Large intestine (tissue), 3 donors: ENCODE data around the gene NOL6. TPM values are rescaled to one million over a fixed set of nuclear protein-coding genes. Genes with fewer than 3 reads are reported as not detected.
"Not testable (repeated sequence)": the region's sequence is repeated elsewhere in the genome, so short reads cannot be mapped to it uniquely, and the experiment has no call there.

ENCODE experiments used
- DNase-seq, 2 donors: peaks; one replicate each; pipeline versions ENCODE4 v3.0.0 to v3.0.0-alpha.2; 2013
- H3K27ac ChIP-seq: one replicate; pipeline ENCODE4 v1.5.1; 2013; ENCODE audit warnings: low read length
- H3K27me3 ChIP-seq: 2 replicates; pipeline ENCODE4 v1.6.1; 2013; ENCODE audit warnings: low read length; ENCODE audit not compliant: control insufficient read depth, insufficient read depth
- H3K36me3 ChIP-seq: 2 replicates; pipeline ENCODE4 v1.6.1; 2013; ENCODE audit warnings: low read length; ENCODE audit not compliant: control insufficient read depth, insufficient read depth
- H3K4me1 ChIP-seq: one replicate; pipeline ENCODE4 v1.6.1; 2013; ENCODE audit warnings: low read length; ENCODE audit not compliant: control insufficient read depth, insufficient read depth
- H3K4me3 ChIP-seq: one replicate; pipeline ENCODE4 v1.5.1; 2013; ENCODE audit warnings: low read length
- H3K9me3 ChIP-seq: one replicate; pipeline ENCODE4 v1.6.1; 2013; ENCODE audit warnings: mild to moderate bottlenecking, low read depth, low read length, moderate library complexity; ENCODE audit not compliant: control insufficient read depth
- WGBS: methylation state at CpG from one replicate; pipeline ENCODE4 v1.1.5; 2013; ENCODE audit warnings: low lambda C conversion rate; ENCODE audit not compliant: insufficient coverage; 5-methylcytosine and 5-hydroxymethylcytosine counted together
- polyA plus RNA-seq: library from polyadenylated mRNA; unstranded; fragments of 120-200 nt; gene quantifications from one replicate; pipeline ENCODE4 v1.2.1, GENCODE V29; 2013

NOL6 gene
- polyA plus RNA-seq, 1 donor: 22.2 TPM

DNA sequence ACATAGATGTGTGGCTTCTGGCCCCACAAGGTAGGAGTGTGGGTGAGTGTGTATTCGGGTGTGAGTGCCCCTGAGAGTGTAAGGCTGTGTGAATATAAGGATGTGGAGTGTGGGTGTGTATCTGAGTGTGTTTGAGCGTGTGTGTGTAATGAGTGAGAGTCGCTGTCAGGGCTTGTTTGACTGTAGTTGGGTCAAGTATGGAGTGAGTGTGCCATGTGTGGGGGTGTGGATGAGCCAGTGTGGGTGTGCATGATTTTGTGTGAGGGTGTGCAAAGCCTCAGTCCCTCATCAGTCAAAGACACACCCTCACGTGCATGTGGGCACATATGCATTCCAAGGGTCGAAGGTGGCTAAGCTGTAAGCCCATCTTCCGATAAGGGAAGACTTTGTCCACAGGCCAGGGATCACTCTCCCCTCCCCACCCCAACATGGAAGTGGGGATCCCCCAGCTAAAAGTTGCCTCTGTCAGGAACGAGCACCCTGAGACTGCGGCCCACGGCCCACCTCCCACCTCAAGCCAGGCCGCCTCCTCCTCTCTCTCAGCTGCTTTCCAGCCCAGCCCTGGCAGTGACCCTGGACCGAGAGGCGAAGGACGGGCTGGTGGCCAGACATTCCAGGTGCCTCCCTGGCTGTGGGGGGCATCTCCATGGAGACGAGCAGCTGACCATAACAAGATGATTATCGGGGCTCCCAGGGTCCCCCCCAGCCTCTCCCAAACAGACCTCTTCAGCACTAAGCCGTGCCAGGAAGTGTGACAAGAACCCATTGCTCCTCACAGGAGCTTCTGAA, 39.2 kb downstream of the NOL6 start:
- peak; percentile 86 to 88 for DNase-seq
- 100% methylated on average over 1 of the region's 16 CpGs for WGBS
- no peaks in the 10 kb centered on the region for H3K9me3 ChIP-seq
- peaks cover 38% of the 10 kb centered on the region for H3K4me1 ChIP-seq
- no peaks in the 10 kb centered on the region for H3K27me3 ChIP-seq
- H3K27ac ChIP-seq: peak overlapping the region; percentile 53
- H3K4me3 ChIP-seq: no peak overlapping the region
- no peaks in the 10 kb centered on the region for H3K36me3 ChIP-seq

DNA sequence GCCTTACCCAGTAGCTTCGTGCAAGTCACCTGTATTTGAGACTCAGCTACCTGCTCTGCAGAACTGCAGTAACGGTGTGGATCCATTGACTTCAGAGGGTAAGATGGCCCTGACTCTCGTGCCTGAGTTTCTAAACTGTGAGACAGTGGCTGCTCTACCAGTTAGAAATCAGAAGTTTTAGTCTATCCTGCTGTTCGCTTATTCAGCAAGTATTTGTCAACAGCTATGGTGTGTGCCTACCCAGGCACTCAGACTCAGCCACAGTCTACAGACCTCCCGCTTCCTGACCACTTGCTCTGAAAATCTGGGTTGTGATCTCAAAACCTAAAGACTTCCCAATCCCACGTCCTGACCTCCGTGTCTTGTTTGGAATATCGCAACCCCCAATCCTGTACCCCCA, 39.9 kb downstream of the NOL6 start:
- H3K36me3 ChIP-seq: no peaks in the 10 kb centered on the region
- H3K27ac ChIP-seq: peak overlapping the region; percentile 53
- H3K4me3 ChIP-seq: no peak overlapping the region
- no peak for DNase-seq
- no CpG with 5 or more reads among the region's 8 CpGs for WGBS
- H3K9me3 ChIP-seq: no peaks in the 10 kb centered on the region
- H3K4me1 ChIP-seq: peaks cover 36% of the 10 kb centered on the region
- H3K27me3 ChIP-seq: no peaks in the 10 kb centered on the region

DNA sequence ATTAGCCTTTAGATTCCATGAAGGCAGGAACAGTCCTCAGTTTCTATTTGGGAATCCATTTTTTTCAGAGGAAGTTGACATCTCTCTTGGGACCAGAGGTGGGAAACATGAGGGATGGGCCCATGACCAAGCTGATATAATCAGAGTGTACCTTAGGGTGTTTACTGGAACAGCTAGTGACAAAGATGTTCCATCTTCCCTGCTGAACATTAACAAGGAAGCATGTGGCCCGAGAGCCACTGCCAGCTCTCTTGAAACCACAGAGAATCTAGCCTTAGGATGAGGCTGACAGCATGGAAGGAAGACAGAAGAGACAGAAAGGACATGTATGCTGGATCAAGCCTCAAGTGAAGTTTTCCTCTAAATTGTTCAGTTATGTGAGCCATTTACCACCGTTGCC, 42.3 kb downstream of the NOL6 start:
- no peaks in the 10 kb centered on the region for H3K27me3 ChIP-seq
- H3K9me3 ChIP-seq: no peaks in the 10 kb centered on the region
- no peak for DNase-seq
- H3K27ac ChIP-seq: no peak overlapping the region
- WGBS: 83% methylated on average over 1 of the region's 2 CpGs
- H3K4me1 ChIP-seq: peaks cover 26% of the 10 kb centered on the region
- no peaks in the 10 kb centered on the region for H3K36me3 ChIP-seq
- no peak overlapping the region for H3K4me3 ChIP-seq

DNA sequence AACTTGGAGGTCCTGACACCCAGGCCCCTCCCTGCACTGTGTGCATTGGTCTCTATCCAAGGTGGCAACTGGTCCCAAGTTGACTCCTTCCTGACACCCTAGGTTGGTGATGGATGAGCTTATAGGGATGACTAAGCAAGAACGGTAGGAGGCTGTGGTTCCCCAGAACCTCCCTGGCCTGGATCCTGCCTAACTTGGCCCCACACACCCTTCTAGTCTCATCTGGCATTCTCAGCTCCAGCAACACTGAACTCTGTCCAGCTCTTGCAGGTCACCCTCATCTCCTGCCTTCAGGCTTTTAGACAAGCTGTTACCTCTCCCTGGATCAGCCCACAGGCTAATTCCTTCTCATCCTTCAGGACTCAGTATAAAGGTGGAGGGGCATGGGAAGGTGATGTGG, 42.8 kb downstream of the NOL6 start:
- Histone ChIP-seq H3K4me3 (no peak overlapping the region), H3K36me3 (no peaks in the 10 kb centered on the region), H3K27ac (no peak overlapping the region), H3K27me3 (no peaks in the 10 kb centered on the region), H3K9me3 (no peaks in the 10 kb centered on the region), H3K4me1 (peaks cover 21% of the 10 kb centered on the region)
- no CpG with 5 or more reads among the region's 1 CpG for WGBS
- no peak for DNase-seq

DNA sequence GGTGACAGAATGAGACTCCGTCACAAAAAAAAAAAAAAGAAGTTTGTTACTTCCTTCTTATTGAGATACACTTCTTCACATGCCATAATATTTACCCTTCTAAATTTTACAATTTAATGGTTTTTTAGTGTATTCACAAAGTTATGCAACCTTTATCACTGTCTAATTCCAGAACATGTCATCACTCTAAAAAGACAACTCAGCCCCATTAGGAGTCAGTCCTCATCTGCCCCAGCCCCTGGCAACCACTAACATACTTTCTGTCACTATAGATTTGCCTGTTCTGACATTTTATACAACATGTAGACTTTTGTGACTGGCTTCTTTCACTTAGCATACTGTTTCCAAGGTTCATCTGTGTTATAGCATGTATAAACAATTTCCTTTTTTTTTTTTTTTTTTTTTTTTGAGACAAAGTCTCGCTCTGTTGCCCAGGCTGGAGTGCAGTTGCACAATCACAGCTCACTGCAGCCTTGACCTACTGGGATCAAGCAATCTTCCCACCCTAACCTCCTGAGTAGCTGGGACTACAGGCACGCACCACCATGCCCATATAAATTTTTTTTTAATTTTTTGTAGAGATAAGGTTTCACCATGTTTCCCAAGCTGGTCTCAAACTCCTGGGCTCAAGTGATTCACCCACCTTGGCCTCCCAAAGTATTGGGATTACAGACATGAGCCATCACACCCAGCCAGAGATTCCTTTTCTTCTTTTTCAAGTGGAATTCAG, 44.3 kb downstream of the NOL6 start:
- Histone ChIP-seq H3K4me3 (no peak overlapping the region), H3K4me1 (peaks cover 8% of the 10 kb centered on the region), H3K9me3 (no peaks in the 10 kb centered on the region), H3K27ac (no peak overlapping the region), H3K27me3 (no peaks in the 10 kb centered on the region), H3K36me3 (no peaks in the 10 kb centered on the region)
- no CpG with 5 or more reads among the region's 3 CpGs for WGBS
- DNase-seq: peak in 1 of 2 donors; percentile 15

DNA sequence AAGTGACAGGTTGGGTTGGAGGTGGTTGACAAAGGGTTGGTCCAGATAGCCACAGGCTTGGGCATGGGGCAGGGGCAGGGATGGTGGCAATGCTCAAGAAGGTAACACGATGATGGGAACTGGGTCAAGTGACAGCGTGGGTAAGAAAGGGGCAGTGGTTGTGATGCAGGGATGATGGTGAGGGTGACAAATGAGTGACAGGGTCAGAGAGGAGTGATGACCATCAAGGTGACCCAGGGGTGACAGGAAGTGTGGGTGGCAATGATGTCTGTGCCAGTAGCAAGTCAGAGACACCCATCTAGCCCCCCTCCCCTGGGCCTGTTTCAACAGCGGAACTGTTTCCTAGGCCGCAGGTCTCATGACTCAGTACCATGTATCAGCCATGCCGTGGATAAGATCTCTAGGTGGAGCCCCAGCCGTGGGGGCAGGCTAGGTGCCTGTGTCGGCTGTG, 46.9 kb downstream of the NOL6 start:
- Histone ChIP-seq H3K9me3 (no peaks in the 10 kb centered on the region), H3K36me3 (no peaks in the 10 kb centered on the region), H3K4me3 (no peak overlapping the region), H3K27me3 (no peaks in the 10 kb centered on the region), H3K27ac (no peak overlapping the region), H3K4me1 (no peaks in the 10 kb centered on the region)
- no peak for DNase-seq
- 100% methylated on average over 2 of the region's 7 CpGs for WGBS

DNA sequence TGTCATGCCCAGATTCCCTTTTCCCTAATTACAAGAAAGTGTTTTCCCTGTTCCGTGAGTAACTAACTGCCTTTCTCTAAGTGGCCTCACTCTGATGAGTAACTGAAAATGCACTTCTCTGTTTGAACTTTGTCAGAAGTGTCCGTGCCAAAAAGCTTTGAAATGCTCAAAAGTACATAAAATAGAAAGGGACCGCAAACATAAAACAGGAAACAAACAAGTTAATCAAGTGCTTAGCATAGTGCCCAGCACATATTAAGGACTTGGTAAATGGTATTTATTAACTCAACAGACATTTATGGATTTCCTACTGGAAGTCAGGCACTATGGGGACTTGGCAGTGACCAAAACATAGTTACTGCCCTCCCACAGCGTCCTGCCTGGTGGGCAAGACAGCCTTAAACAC, 48.6 kb downstream of the NOL6 start:
- WGBS: no CpG with 5 or more reads among the region's 4 CpGs
- no peak for DNase-seq
- H3K4me3 ChIP-seq: no peak overlapping the region
- no peaks in the 10 kb centered on the region for H3K9me3 ChIP-seq
- no peak overlapping the region for H3K27ac ChIP-seq
- no peaks in the 10 kb centered on the region for H3K36me3 ChIP-seq
- no peaks in the 10 kb centered on the region for H3K27me3 ChIP-seq
- H3K4me1 ChIP-seq: no peaks in the 10 kb centered on the region

DNA sequence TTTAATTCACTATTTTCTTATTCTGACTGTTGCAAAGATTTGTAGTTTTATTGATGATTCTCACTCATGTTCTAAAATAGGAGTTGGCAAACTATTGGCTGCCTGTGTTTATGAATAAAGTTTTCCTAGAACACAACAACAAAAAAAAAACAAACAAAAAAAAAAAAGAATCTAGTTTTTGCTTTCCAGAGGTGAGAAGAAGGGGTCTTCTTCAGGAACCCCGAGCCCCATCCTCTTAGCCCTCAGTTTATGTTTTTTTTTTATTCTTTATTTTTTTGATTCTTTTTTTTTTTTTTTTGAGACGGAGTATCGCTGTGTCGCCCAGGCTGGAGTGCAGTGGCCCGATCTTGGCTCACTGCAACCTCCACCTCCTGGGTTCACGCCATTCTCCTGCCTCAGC, 49.2 kb downstream of the NOL6 start:
- not testable (repeated sequence) for H3K9me3 ChIP-seq, H3K36me3 ChIP-seq, H3K27ac ChIP-seq, H3K4me1 ChIP-seq, DNase-seq, H3K27me3 ChIP-seq, H3K4me3 ChIP-seq
- no CpG with 5 or more reads among the region's 6 CpGs for WGBS

DNA sequence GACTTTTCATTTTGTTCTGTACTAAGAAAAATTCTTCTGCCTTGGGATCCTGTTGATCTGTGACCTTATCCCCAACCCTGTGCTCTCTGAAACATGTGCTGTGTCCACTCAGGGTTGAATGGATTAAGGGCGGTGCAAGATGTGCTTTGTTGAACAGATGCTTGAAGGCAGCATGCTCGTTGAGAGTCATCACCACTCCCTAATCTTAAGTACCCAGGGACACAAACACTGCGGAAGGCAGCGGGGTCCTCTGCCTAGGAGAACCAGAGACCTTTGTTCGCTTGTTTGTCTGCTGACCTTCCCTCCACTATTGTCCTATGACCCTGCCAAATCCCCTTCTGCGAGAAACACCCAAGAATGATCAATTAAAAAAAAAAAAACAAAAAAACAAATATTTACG, 49.7 kb downstream of the NOL6 start:
- H3K4me1 ChIP-seq: not testable (repeated sequence)

DNA sequence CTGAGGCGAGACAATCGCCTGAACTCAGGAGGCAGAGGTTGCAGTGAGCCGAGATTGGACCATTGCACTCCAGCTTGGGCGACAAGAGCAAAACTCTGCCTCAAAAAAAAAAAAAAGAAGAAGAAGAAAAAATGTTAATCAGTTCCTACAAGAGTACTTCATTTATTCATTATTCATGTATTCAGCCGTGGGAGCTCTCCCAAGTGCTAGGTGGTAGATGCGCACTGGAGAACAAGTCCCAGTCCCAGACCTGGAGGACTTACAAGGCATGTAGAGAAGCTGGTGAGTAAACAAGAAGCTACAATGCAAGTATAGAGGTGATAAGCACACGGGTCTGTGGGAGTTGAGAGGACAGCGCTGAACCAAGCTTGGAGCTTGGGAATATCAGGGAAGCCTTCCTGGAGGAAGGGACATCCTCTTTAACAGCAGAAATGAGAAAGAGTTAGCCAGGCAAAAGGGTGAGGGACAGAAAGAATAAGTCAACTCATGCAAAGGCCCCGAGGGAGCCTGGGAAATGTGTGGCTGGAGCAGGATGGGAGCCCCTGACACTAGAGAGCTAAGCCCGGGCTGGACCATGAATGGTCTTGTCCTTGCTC, 53.9 kb downstream of the NOL6 start:
- Histone ChIP-seq H3K36me3 (no peaks in the 10 kb centered on the region), H3K4me3 (no peak overlapping the region), H3K27ac (no peak overlapping the region), H3K27me3 (no peaks in the 10 kb centered on the region), H3K9me3 (no peaks in the 10 kb centered on the region), H3K4me1 (peaks cover 21% of the 10 kb centered on the region)
- 70% methylated on average over 2 of the region's 10 CpGs for WGBS
- no peak for DNase-seq

More for the DNA sequence above, 49.7 kb downstream of the NOL6 start:
- not testable (repeated sequence) for H3K9me3 ChIP-seq, H3K27me3 ChIP-seq, H3K4me3 ChIP-seq, H3K36me3 ChIP-seq, DNase-seq, H3K27ac ChIP-seq
- WGBS: no CpG with 5 or more reads among the region's 7 CpGs
